GM10248 (cell line): ENCODE data around the gene ZNF497.

Source experiments
- CTCF ChIA-PET: fragments of 300-600 bp; sonication (Branson Sonifier 250); formaldehyde crosslinking; extraction: SDS; loops from one replicate; lab custom pipeline; 2021; ENCODE audit warnings: antibody characterized with exemption; lab: Yijun Ruan, JAX
- POLR2A ChIA-PET: fragments of 350-650 bp; sonication (Branson Sonifier 250); formaldehyde crosslinking; extraction: SDS; loops from one replicate; lab custom pipeline; 2020; ENCODE audit warnings: antibody characterized with exemption; lab: Yijun Ruan, JAX
- DNase-seq: peaks from one replicate; pipeline ENCODE4 v3.0.0; 2012; ENCODE audit errors: extremely low spot score
- CTCF ChIP-seq: IDR thresholded peaks from 2 replicates; pipeline ENCODE4 v1.5.1; 2012; ENCODE audit warnings: mild to moderate bottlenecking, low read depth; ENCODE audit errors: extremely low read depth, missing control alignments, control extremely low read depth

Gene ZNF497

GRCh38 chr19:58394821-58395219 is 32.3 kb upstream of the ZNF497 start:
- ChIA-PET POLR2A (no interaction called here), CTCF (no interaction called here)
- DNase-seq, result no peak
- no peak for TF ChIP-seq CTCF

GRCh38 chr19:58393725-58394033 is 31.1 kb upstream of the ZNF497 start:
- POLR2A ChIA-PET, result no interaction called here
- no peak for TF ChIP-seq CTCF
- CTCF ChIA-PET, result no interaction called here
- DNase-seq, result no peak

- CTCF ChIA-PET, result interaction anchor here (0.6 kb wide), 1 partner anchor 16 kb away, joined by 3 read pairs; the partner anchor contains the start of gene ZNF584
- no peak for TF ChIP-seq CTCF
- no peak for DNase-seq
- POLR2A ChIA-PET, result interaction anchor here (1.2 kb wide), 1 partner anchor 15 kb away, joined by 3 read pairs; the partner anchor contains the start of gene ZNF584
These were observed 30.6 kb upstream of the ZNF497 start for GRCh38 chr19:58392945-58393724.

GRCh38 chr19:58388175-58388526 is 25.6 kb upstream of the ZNF497 start:
- POLR2A ChIA-PET, result interaction anchor here (1.4 kb wide), 1 partner anchor 11 kb away, joined by 5 read pairs; no protein-coding TSS in a partner anchor
- DNase-seq, result no peak
- CTCF ChIA-PET, result no interaction called here
- TF ChIP-seq CTCF, result no peak

- no peak for DNase-seq
- ChIA-PET POLR2A (interaction anchor here (0.5 to 1.4 kb wide), 3 partner anchors 12 to 25 kb away, joined by 3 to 5 read pairs (median 3); partner anchors contain the start of gene ZNF497), CTCF (no interaction called here)
- peak; percentile 13 for TF ChIP-seq CTCF
These were observed 25.0 kb upstream of the ZNF497 start for GRCh38 chr19:58387338-58388174.

GRCh38 chr19:58386576-58387337 is 24.2 kb upstream of the ZNF497 start, which contains the start of gene RPS5:
TSS of gene RPS5 (plus strand) at chr19:58387269. CDS start at chr19:58388138, 869 bp downstream.
- no peak for TF ChIP-seq CTCF
- peak; percentile 100 for DNase-seq
- POLR2A ChIA-PET, result interaction anchor here (1.0 kb wide), 1 partner anchor 24 kb away, joined by 3 read pairs; the partner anchor contains the start of gene ZNF497
- CTCF ChIA-PET, result no interaction called here
